KMS-11 (cell line): Measurements from ENCODE around the gene PLXDC2.

ENCODE experiments used
- H2AFZ ChIP-seq: fragments of 200-600 bp; sonication (generic); 2 replicates; pipeline ENCODE4 v1.6.1; 2016; ENCODE audit warnings: antibody characterized with exemption, mixed run types, low read depth
- H3K27ac ChIP-seq: fragments of 200-600 bp; sonication (generic); 2 replicates; pipeline ENCODE4 v1.6.1; 2016; ENCODE audit warnings: mild to moderate bottlenecking, mixed run types
- H3K27me3 ChIP-seq: fragments of 200-600 bp; sonication (generic); 2 replicates; pipeline ENCODE4 v1.6.1; 2017; ENCODE audit warnings: mild to moderate bottlenecking, low read depth, mixed run types, moderate library complexity; ENCODE audit not compliant: insufficient read depth
- H3K36me3 ChIP-seq: fragments of 200-600 bp; sonication (generic); 2 replicates; pipeline ENCODE4 v1.6.1; 2017; ENCODE audit warnings: mild to moderate bottlenecking, mixed run types; ENCODE audit not compliant: insufficient read depth
- H3K4me1 ChIP-seq: fragments of 200-600 bp; sonication (generic); 2 replicates; pipeline ENCODE4 v1.6.1; 2016; ENCODE audit warnings: mild to moderate bottlenecking, low read depth, mixed run types; ENCODE audit not compliant: poor library complexity, severe bottlenecking
- H3K4me2 ChIP-seq: fragments of 200-600 bp; sonication (generic); 2 replicates; pipeline ENCODE4 v1.7.0; 2016; ENCODE audit warnings: mild to moderate bottlenecking, mixed run types
- H3K4me3 ChIP-seq: fragments of 200-600 bp; sonication (generic); IDR thresholded peaks from 2 replicates; pipeline ENCODE4 v1.6.1; 2017; ENCODE audit warnings: low read depth, low read length, mixed read lengths; ENCODE audit not compliant: insufficient read depth
- H3K79me2 ChIP-seq: fragments of 200-600 bp; sonication (generic); 2 replicates; pipeline ENCODE4 v1.6.1; 2016; ENCODE audit warnings: low read depth, mixed run types; ENCODE audit not compliant: insufficient read depth
- H3K9ac ChIP-seq: fragments of 200-600 bp; sonication (generic); 2 replicates; pipeline ENCODE4 v1.6.1; 2016; ENCODE audit warnings: mild to moderate bottlenecking, mixed run types
- H4K20me1 ChIP-seq: fragments of 200-600 bp; sonication (generic); 2 replicates; pipeline ENCODE4 v1.6.1; 2016; ENCODE audit warnings: mild to moderate bottlenecking, mixed run types; ENCODE audit not compliant: insufficient read depth
- TF ChIP-seq, protein P1 (sequence below): fragments of 200-600 bp; sonication (generic); conservative IDR thresholded peaks from 2 replicates; pipeline ENCODE4 v1.6.1; 2017; ENCODE audit warnings: low read depth, mild to moderate bottlenecking, antibody characterized with exemption, low read length, moderate library complexity, mixed read lengths

PLXDC2 gene

DNA sequence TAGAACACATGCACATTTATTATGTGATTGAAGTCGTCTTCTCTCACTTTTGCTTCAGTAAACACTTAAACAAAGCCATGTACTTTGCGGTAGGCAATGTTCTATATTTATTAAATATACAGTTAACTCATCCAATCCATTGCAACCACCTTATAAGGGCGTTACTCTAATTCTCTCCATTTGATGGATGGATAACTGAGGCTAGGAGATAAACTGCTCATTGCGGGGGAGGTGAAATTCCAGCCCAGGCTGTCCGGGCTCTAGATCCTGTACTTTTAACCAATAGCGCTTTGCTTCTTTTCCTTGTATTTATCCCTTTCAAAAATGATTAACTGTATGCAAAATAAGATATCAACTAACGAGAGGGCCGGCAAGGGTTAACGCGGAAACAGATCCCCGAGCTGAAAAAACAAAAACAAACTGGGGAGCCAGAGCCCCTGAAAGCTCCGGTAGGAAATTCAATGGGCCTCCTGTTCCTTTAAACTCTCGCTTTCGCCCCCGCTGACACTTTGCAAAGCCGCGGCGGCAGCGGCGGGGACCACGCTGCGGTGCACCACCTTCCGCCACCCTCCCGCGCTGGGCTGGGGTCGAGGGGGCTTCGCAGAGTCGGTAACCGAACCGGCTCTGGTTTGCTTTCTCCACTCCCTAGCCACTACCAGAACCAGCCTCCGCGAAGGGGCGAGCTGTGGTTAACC lies 1.0 kb upstream of the PLXDC2 start:
- Histone ChIP-seq H3K27me3 (no peaks in the 10 kb centered on the region), H4K20me1 (no peaks in the 10 kb centered on the region), H3K9ac (peak overlapping the region; percentile 63), H3K27ac (no peak overlapping the region), H3K4me1 (no peaks in the 10 kb centered on the region), H3K4me3 (no peak overlapping the region), H3K36me3 (no peaks in the 10 kb centered on the region), H3K79me2 (no peaks in the 10 kb centered on the region), H3K4me2 (peak overlapping the region; percentile 63), H2AFZ (peak overlapping the region; percentile 80)
- TF ChIP-seq, protein P1, sequence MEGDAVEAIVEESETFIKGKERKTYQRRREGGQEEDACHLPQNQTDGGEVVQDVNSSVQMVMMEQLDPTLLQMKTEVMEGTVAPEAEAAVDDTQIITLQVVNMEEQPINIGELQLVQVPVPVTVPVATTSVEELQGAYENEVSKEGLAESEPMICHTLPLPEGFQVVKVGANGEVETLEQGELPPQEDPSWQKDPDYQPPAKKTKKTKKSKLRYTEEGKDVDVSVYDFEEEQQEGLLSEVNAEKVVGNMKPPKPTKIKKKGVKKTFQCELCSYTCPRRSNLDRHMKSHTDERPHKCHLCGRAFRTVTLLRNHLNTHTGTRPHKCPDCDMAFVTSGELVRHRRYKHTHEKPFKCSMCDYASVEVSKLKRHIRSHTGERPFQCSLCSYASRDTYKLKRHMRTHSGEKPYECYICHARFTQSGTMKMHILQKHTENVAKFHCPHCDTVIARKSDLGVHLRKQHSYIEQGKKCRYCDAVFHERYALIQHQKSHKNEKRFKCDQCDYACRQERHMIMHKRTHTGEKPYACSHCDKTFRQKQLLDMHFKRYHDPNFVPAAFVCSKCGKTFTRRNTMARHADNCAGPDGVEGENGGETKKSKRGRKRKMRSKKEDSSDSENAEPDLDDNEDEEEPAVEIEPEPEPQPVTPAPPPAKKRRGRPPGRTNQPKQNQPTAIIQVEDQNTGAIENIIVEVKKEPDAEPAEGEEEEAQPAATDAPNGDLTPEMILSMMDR, result no peak

DNA sequence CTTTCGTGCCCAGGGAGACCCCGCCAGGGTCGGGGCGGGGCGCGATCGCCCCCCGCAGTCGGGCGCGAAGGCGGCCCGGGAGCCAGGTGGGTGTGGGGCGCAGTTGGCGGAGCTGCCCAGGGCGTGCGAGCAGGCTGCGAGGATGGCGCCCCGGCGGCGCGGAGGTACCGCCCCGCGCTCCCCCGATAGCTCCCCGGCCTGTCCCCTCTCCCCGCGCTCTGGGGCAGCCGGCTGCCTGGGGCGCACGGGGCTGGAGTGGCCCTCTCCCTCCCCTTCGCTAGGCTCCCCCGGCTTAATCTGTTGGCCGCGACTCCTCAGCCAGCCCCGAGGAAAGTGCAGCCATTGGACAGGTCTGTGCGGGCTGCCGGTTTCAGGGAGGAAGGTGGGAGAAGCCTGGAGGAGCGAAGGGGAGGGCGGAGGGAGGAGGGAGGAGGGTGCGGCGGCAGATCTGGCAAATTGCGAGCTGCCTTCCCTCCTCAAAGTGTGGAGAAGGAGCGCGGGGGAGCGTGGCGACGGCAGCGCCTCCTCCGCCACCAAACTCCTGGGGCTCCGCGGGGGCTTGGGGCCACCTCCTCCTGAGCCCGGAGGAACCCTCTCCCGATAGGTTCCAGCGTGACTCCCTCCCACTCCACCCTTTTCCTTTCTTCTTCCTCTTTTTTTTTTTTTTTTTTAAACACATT lies 361 bp upstream of the PLXDC2 start:
- Histone ChIP-seq H3K27ac (no peak overlapping the region), H3K9ac (peak overlapping the region; percentile 63), H3K4me1 (no peaks in the 10 kb centered on the region), H3K27me3 (no peaks in the 10 kb centered on the region), H3K4me3 (no peak overlapping the region), H3K79me2 (no peaks in the 10 kb centered on the region), H3K4me2 (peak overlapping the region; percentile 81), H2AFZ (peak overlapping the region; percentile 80), H4K20me1 (no peaks in the 10 kb centered on the region), H3K36me3 (no peaks in the 10 kb centered on the region)
- TF ChIP-seq, protein P1, result no peak

DNA sequence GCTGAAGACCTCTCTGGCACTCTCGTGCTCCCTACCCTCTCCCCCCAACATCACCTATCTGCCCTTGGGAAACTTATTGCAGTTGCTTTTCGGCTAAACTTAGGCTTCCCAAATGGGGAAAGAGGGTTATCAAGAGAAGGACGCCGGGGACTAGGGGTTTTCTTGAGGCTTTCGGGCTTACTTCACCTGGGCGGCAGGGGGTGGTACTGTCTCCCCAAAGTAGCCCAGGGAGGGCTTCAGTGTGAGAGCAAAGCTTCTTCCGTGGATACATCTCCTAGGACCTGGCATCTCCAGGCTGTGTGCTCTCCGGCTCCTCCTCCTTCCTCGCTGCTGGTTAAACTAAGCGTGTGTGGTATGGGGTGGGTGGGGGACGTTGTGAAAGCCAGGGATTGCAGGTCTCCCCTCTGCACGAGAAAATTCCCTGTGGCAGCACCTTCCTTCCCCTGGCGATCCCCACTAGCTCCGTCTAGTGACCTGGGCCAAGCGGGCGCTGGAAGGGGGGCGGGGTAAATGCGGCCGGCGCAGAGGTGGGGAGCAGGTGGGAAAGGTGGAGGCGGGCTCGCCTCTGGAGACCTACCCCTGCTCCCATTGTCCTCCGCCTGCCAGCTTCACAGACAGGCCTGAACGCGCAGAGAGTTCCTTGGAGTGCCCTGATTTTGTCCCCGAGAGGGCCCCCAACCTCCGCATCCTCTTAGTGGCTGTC lies 1.1 kb downstream of the PLXDC2 start:
- Histone ChIP-seq H3K36me3 (no peaks in the 10 kb centered on the region), H3K9ac (peak overlapping the region; percentile 63; the same call in 1 of the 2 replicates), H3K27me3 (no peaks in the 10 kb centered on the region), H3K4me2 (peak overlapping the region; percentile 81), H2AFZ (peak overlapping the region; percentile 80), H3K27ac (no peak overlapping the region), H3K4me3 (no peak overlapping the region), H4K20me1 (no peaks in the 10 kb centered on the region), H3K79me2 (no peaks in the 10 kb centered on the region), H3K4me1 (no peaks in the 10 kb centered on the region)
- TF ChIP-seq, protein P1, result no peak; the same call in 1 of the 2 replicates

DNA sequence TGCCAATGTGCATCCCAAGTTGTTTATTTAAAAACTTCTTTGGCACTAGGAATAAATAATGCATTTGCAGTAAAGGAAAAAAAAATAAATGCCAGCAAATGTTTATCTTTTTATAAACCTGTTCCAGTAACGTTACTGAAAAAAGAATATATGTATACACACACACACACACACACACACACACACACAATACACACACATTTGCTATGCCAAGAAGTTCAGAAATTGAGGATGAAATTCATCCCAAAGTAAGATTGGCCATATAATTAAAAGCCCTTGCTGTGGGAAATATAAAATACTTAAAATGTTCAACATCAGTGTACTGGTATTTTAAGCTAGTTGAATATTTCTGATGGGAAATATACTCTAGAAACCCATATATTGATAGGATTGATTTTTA lies 2.6 kb downstream of the PLXDC2 start:
- Histone ChIP-seq H3K36me3 (no peaks in the 10 kb centered on the region), H3K4me2 (no peak overlapping the region), H3K27ac (no peak overlapping the region), H3K79me2 (no peaks in the 10 kb centered on the region), H3K9ac (no peak overlapping the region), H2AFZ (no peak overlapping the region), H3K27me3 (no peaks in the 10 kb centered on the region), H3K4me1 (no peaks in the 10 kb centered on the region), H3K4me3 (no peak overlapping the region), H4K20me1 (no peaks in the 10 kb centered on the region)
- TF ChIP-seq, protein P1, result no peak
